Prostate gland (tissue), 2 donors: ENCODE results near the gene ATG2A.

Experiments
- POLR2AphosphoS5 ChIP-seq: sonication (generic); formaldehyde crosslinking; IDR thresholded peaks from one replicate; pipeline ENCODE4 v1.6.1; 2017; ENCODE audit warnings: antibody characterized with exemption
- TF ChIP-seq, protein P1 (sequence below), 4 experiments: fragments of 200-600 bp in 2 of 4; fragments of 450-650 bp in 2 of 4; sonication (generic) in 2 of 4; IDR thresholded peaks; 1 replicate in 3 of 4; 2 replicates in 1 of 4; pipeline ENCODE4 v1.5.1; 2016 to 2019; ENCODE audit warnings: antibody characterized with exemption in 4 of 4, mild to moderate bottlenecking in 2 of 4, moderate library complexity in 2 of 4

DNA sequence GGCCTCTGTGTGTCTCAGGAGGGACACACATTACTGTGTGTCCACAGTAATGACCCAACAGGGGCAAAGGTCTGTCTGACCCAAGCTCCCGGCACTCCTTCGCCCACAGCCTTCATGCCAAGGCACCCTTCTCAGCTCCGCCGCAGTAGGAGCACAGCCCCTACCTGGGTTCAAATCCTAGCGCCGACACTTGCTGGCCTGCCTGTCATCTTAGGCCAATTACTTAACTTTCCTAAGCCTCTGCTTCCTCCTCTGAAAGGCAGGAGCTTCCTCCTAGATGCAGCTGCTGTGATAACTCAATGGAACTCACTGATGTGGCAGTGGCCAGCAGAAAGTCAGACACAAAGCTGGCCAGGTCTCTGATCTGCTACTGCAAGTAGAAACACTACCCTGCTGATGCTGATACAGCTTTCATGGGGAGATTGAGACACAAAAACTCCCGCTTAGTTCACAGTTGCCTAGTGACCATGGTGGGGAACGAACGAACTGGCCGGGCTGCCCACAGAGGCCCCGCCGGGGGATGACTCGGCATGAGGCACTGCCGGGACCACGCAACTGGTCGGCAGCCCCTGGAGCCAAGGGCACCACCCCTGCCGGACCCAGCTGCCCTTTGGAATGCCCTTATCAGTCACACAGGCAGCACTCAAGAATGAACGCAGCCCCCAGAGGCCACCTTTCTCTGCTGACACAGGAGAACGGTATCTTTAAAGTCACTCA, 46.7 kb downstream of the ATG2A start:
- no peak for TF ChIP-seq POLR2AphosphoS5
- TF ChIP-seq, protein P1, sequence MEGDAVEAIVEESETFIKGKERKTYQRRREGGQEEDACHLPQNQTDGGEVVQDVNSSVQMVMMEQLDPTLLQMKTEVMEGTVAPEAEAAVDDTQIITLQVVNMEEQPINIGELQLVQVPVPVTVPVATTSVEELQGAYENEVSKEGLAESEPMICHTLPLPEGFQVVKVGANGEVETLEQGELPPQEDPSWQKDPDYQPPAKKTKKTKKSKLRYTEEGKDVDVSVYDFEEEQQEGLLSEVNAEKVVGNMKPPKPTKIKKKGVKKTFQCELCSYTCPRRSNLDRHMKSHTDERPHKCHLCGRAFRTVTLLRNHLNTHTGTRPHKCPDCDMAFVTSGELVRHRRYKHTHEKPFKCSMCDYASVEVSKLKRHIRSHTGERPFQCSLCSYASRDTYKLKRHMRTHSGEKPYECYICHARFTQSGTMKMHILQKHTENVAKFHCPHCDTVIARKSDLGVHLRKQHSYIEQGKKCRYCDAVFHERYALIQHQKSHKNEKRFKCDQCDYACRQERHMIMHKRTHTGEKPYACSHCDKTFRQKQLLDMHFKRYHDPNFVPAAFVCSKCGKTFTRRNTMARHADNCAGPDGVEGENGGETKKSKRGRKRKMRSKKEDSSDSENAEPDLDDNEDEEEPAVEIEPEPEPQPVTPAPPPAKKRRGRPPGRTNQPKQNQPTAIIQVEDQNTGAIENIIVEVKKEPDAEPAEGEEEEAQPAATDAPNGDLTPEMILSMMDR (IDR thresholded peaks at IDR 0.05), result no peak
